HG02970 (cell line): ENCODE results near the gene PLD3.
"Not testable (repeated sequence)": the region's sequence is repeated elsewhere in the genome, so short reads cannot be mapped to it uniquely, and the experiment has no call there.

Experiments used
- ATAC-seq: cut with Tn5 transposase; IDR thresholded peaks from one replicate; pipeline ENCODE4 v1.9.1; 2021; ENCODE audit warnings: mild to moderate bottlenecking, moderate library complexity, moderate number of reproducible peaks; ENCODE audit not compliant: unreplicated experiment, low FRiP score

The PLD3 gene

GRCh38 chr19:40360020-40360707, 11.7 kb downstream of the PLD3 start:
- ATAC-seq: no peak

GRCh38 chr19:40360708-40361241, 12.3 kb downstream of the PLD3 start:
- ATAC-seq: no peak

GRCh38 chr19:40362160-40362559, 13.7 kb downstream of the PLD3 start:
- no peak for ATAC-seq

GRCh38 chr19:40363069-40363468, 14.6 kb downstream of the PLD3 start:
- ATAC-seq: no peak

GRCh38 chr19:40365010-40365409, 16.5 kb downstream of the PLD3 start:
- no peak for ATAC-seq

- ATAC-seq: no peak
These were observed 17.3 kb downstream of the PLD3 start for GRCh38 chr19:40365613-40366401.

- ATAC-seq: no peak
These were observed 18.4 kb downstream of the PLD3 start for GRCh38 chr19:40366697-40367561.

GRCh38 chr19:40367577-40368434, 19.3 kb downstream of the PLD3 start:
- no peak for ATAC-seq

- ATAC-seq: no peak
These were observed 21.3 kb downstream of the PLD3 start for GRCh38 chr19:40369797-40370196.

GRCh38 chr19:40370253-40370652, 21.8 kb downstream of the PLD3 start:
- not testable (repeated sequence) for ATAC-seq

GRCh38 chr19:40370997-40371801, 22.7 kb downstream of the PLD3 start:
- ATAC-seq: no peak

- no peak for ATAC-seq
These were observed 23.3 kb downstream of the PLD3 start for GRCh38 chr19:40371802-40372122.

GRCh38 chr19:40374084-40374483, 25.6 kb downstream of the PLD3 start:
- ATAC-seq: no peak

- ATAC-seq: no peak
These were observed 27.9 kb downstream of the PLD3 start for GRCh38 chr19:40376286-40376862.

- ATAC-seq: no peak
These were observed 29.4 kb downstream of the PLD3 start for GRCh38 chr19:40377876-40378385.

GRCh38 chr19:40378509-40378908, 30.0 kb downstream of the PLD3 start:
- no peak for ATAC-seq

- ATAC-seq: no peak
These were observed 31.1 kb downstream of the PLD3 start for GRCh38 chr19:40379446-40380198.
